Stimulated activated CD4-positive, alpha-beta T cell treated with anti-CD3 and anti-CD28 coated beads, Interleukin-4, amount 100 ng/mL, for 48 hours (primary cell): Measurements from ENCODE around the gene MYO1D.
A peak's percentile ranks its signal among the peaks of the same experiment; 100 is the strongest.

Experiments used
- DNase-seq, 2 donors: peaks; one replicate each; pipeline ENCODE4 v3.0.0-alpha.2; 2020; ENCODE audit warnings: low read depth in 2 of 2

MYO1D gene

DNA sequence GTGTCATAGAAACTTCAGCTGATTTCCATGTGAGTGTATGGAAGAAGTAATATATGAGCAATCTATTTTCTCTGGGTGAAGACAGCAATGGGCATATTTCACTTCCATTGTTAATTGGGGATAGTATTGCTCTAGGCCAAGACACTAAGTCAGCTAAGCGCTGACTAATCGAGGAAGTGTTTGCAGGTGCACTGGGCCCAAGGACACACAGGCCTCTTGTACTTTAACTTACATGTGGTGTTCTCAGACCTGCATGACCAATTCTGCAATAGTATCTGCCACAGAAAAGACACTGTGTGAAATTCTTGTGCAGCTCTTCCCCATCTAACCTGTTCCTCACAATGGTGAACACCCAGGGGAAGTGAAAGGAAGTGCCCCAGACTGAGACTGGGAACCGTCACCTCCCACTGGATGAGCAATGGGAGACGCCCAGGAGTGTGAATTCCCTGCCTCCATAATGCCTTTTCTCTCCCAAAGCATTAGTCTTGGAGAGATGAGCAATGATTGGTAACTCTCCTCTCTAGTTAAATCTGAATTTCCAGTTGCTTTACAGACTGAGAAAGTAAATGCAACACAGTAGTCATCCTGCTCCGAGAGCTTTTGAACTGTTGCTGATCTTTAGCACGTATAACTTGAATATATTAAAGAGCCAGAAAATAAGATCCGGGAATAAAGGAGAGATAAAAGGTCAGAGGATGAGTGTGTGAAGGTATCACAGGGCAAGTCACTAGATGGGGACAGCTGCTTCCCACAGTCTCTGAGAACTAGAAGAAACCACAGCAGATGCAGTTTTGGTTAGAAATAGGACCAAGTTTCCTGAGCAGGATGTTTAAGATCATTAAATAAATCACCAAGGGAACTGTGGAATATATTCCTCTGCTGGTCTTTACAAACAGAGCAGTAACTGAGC, 307.5 kb downstream of the MYO1D start:
- DNase-seq = no peak

DNA sequence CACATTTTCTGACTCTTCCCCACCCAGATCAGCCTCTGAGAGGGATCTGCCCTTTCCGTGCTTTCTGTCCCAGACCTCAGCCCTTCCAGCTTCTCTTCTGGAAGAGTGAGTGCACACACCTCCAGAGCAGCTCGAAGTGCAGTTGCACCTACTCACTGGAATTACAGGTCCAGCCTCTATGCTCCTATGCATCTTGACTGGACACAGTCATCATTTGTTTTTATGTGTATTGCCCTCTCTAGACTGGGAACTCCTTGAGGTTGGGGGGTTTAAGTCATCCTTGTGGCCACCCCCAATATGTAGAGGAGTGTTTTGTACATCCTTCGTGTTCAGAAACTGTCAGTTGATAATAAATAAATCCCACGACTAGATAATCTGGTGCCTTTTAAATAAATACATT, 308.2 kb downstream of the MYO1D start:
- no peak for DNase-seq

DNA sequence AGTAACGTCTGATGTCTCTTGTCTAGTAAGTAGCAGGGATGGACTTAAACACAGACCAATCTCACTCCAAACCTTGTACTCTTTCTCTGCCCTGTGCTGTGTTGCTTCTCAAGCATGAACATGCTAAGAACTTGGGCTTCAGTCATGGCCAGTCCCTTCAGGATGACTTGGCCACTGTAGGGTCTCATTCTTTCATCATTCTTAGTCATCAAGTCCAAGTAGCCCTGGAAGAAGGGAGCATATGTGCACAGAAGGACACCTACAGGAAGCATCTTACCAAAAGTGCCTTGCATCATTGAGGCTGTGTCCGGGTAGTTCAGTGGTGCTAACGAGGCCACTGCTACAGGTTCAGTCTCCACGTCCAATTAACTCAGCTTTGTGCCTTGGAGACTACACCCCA, 309.4 kb downstream of the MYO1D start:
- no peak for DNase-seq

DNA sequence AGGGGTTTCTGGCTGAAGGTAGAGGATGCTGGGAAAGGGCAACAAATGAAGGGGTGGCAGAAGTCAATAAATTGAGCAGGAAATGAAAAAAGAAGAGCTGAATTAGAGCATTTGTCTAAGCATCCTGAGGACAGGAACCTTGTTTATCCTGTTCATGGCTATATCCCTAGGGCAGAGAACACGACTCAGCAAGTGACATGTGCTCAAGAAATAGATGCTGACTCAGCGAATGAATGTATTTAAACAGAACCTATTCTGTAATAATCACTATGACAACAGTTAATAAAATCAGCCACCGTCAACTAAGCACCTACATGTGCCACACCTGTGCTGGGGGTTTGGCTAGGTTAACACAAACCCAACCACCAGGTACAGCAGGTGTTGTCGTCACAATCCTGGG, 309.8 kb downstream of the MYO1D start:
- no peak for DNase-seq

DNA sequence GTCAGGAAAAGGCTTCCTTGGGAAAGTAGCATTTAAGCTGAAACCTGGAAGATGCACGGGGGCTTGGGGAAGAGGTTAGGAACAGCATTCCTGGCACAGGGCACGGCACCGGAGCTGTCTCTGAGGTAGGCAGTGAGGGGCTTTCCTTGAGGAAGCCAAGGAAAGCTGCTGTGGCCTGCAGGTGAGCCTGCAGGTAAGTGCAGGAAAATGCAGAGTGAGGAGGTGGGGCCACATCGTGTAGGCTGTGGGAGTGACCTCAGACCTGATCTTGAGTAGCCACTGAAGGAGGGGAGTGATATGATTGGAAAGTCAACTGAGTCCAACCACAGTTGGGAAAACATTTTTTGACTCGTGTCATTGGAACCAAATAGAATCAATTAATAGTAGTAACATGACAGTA, 310.6 kb downstream of the MYO1D start:
- no peak for DNase-seq

DNA sequence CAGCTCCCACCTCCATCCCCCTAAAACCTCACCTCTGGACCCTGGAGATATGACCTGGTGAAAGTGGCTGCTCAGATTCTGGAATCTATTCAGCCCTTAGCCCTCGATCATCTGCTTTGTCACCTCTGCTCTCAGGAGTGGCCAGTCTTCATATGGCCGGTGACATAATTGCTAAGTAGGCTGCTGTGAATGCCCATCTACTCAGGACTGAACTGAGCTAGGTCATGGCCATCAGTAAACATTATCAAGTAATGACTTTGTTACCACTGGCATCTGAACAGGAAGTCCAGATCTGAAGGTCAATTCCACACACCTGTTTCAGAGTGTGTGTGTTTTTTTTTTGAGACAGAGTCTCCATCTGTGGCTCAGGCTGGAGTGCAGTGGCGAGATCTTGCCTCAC, 311.5 kb downstream of the MYO1D start:
- DNase-seq = no peak

DNA sequence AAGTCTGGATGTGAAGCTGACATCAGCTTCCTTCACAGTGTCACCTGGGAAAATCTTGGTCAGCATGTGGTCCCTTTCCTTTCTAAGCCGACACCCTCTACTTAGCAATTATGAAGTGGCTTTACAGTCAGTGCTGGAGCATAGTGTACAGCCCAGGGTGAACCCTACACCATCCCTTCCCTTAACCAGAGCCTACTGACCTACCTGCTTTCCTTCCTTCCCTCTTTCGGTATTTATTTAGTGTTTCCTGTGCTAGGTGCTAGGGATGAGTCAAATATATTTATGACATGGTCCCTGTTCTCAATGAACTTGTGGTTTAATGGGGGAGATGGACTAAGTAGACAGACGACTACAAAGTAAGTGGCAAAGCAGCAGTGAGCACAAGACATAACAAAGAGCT, 312.6 kb downstream of the MYO1D start:
- DNase-seq = peak; percentile 5 to 7

DNA sequence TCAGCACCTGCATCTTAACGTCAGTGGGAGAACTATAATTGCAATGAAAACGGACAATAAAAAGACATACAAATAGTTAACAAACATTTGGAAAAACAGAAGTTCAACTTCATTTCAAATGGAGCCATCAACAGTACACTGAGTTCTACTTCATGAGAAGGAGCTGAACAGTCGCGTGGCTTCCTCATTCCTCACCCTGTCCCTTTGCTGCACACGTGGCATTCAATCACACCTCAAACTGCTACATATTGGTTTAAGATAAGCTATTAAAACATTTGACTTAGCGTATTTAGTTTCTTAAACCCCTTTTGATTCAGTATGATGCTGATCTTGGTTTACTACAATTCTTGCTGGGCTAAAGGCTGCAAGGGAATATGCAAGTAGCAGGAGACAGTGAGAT, 313.3 kb downstream of the MYO1D start:
- DNase-seq = no peak

DNA sequence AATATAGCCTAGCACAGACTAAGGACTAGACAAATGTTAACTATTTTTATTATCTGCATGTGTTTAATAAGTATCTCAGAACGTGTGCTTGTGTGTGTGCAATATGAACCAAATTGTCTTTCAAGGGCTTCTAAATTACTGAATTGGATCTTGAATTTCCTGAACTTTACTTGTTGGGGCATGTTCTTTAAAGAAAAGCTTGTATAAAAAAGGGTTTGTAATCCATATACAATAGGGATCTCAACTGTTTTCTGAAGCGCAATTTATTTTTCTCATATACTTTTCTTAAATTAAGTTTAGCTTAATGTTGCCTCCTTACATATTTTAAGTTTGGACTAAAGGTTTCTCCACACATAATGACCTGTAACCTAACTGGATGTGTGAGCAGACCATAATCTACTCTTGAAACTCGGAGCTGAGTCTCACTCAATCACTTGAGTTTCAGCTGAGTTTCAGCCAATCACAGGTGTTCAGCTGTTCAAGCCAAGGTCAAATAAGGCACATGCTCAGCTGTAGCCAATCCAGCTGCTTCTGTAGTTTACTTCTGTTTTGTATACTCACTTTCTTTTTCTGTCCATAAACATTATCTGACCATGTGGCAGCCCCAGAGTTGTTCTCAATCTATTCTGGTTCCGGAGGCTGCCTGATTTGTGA, 317.8 kb downstream of the MYO1D start:
- no peak for DNase-seq

DNA sequence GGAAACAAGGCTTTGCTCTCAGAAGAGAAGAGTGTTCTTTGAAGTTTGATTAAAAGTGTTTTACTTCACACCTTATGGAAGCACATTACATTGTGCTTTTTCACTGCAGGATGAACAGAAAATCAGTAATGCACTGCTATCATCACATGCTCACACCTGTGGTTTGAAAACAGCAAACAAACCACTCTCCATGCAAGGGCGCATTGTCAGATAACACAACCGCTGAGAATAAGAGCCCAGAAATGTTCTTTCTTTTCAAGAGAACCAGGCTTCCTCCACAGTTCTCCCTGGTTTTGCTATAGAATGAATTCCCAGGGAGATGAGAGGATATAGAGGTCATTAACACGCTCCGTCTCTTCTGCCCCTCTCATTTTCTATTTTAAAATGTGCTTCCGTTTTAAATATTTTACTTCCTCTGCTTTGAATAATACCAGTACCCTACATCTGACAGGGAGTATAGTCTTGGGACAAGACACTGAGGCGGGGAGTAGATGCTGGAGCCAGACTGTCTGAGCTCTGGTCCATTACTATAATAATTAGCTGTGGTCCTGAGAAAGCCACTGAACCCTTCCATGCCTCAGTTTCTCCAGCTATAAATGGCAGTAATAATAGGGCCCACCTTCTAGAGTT, 318.5 kb downstream of the MYO1D start:
- DNase-seq = no peak

DNA sequence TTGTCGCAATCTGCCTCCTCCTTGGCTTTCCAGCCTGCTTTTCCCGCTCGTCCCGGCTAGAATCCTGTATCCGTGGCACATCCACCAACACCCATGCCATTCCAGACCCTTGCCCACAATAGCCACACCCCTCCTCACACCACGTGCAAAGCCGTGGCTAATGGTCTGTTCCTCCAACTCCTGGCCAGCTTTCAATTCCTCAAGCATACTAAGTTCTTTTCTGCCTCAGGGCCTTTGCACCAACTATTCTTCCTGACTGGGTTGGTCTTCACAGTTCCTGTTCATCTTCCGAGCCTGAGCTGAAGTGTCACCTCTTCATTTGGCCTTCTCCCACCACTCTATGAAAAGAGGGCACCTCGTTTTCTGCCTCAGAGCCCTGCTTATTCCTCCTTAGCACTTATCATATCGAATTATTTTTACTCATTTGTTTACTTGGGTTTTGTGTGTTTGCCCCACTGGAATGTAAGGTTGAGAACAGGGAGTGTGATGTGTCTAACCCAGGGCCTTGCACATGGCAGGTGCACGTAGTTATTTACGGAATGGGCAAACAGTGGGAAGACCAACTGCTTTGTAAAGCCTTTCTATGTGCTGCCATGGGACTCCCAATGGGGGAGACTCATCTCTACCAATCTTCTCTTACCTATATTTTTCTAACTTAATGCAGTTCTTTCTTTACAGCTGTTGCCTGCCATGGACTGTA, 321.2 kb downstream of the MYO1D start:
- DNase-seq = no peak

DNA sequence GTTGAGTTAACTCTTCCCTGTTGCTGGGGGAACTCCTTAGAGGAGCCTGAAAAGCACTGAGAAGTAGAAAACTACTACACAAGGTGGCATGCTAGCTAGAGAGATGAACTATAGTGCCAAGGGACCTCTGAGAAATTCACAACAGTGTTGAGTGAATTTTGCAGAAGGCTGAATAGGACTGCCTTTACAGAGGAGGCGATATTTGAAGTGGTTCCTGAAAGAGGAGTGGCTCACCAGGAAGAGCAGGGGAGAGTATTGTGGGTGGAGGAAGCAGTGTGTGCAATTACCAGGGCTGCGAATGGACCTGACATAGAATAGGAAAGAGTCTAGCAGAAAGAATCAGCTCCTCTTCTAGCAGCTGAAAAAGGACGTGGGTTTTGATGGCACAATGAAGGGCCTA, 323.8 kb downstream of the MYO1D start:
- no peak for DNase-seq

DNA sequence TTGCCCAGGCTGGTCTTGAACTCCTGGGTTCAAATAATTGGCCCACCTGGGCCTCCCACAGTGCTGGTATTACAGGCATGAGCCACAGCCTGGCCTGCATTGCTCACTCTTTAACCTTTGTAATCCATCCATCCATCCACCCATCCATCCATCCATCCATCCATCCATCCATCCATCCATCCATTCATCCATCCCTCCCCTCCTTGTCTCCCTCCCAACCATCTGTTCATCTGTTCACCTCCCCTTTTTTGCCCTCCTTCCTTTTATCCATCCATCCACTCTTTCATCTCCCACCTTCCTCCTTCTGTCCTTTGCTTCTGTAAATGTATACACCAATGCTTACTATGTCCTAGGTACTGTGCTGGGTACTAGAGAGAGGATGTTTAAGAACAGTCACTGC, 324.6 kb downstream of the MYO1D start:
- DNase-seq = no peak

DNA sequence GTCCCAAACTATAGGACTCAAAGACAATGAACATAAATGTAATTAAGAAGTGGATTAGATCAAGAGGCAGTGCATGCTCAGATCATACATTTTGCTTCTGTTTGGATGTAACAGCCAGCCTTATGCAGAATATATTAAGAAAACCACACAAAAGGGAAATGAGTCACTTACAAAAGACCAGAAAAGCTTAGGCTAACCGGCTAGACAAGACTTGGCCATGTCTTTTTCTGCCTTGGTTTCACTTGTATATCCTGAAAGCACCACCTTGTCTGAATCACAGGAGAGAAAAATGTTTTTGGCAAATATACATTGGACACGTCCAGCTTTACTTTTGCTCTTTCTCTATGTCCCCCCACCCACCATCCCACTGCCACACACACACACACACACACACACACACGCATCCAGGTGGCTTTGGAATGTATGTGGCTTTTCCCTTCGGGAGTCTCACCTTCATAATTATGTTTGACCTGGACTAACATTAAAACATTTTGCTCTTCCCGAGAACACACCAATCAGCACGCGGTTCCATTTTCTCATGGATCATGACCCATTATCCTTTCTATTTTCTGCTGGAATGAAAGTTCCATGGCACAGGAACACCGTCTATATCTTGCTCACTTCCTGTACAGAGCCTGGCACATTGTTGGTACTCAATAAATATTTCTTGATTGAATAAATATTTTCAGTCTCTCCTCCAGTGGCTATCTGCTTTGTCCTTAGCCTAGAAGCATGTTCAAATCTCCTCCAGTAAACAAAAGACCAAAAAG, 325.6 kb downstream of the MYO1D start:
- DNase-seq = no peak

DNA sequence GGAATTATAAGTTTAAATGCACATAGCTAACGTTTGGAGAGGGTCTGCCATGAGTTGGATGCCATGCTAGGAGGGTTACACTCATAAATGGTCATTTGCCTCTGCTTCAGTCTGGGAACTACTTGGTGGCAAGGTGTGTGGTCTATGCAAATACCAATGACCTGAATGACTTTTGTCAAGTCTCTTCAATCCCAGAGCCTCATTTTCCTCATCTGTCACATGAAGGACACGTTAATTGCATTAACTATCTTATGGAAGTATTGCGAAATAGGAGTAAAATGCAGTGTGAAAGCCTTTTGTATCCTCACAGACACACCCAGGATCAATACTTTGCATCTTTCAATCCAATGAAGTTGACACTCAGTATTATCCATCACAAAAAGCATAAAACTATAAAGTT, 327.4 kb downstream of the MYO1D start:
- DNase-seq = no peak

DNA sequence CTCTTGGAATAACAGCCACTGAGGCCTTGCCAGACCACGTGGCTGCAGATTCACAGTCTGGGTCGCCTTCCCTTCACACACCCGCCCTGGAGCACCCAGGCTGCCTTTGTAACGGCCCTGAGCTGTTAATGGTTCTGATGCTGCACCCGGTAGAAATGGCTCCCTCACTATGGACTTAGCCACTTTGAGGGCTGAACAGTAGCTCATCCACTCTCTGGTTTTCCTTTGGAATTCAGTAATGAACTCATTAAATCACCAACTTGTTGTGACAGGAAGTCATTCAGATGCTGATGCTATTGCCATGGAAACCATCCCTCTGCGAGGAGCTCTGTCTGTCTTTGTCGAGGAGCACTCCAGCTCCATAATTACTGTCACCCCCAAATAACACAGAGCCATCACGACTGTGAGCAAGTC, 330.9 kb downstream of the MYO1D start:
- DNase-seq = no peak

DNA sequence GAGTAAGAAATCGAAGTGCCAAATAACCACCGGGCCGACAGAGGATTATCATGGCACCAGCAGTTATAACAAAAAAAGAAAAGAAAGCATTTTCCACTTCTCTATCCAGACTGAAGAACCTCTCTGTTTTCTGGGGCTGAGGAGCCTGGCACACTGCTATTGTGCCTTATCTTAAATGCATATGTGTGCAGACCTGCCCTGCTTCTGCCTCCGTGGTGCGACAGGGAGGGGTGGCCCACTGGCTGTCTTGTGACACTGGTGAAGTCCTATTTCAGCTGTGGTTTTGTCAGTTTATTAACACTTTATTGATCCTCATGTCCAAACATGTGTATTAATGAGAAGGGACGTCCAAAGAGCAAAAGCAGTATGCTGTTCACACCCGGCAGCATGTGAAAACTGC, 334.7 kb downstream of the MYO1D start:
- no peak for DNase-seq

DNA sequence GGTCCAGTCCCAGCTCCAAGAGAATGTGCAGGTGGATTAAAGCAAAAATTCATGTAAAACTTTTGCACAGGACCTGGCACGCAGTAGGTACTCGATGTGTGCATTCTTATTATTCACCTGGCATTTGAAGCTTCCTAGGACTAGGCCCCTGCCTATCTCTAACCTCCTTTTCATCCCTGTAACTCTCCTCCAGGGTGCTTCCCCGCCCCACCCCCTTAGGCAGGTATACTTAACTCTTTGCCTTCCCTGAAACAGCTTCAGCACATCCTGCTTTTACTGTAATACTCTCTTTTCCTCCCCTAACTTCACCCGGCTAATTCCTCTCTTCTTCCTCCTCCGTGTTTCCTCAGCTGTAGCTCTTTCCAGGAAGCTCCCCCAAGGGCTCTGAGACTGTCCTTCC, 335.3 kb downstream of the MYO1D start:
- DNase-seq = no peak

DNA sequence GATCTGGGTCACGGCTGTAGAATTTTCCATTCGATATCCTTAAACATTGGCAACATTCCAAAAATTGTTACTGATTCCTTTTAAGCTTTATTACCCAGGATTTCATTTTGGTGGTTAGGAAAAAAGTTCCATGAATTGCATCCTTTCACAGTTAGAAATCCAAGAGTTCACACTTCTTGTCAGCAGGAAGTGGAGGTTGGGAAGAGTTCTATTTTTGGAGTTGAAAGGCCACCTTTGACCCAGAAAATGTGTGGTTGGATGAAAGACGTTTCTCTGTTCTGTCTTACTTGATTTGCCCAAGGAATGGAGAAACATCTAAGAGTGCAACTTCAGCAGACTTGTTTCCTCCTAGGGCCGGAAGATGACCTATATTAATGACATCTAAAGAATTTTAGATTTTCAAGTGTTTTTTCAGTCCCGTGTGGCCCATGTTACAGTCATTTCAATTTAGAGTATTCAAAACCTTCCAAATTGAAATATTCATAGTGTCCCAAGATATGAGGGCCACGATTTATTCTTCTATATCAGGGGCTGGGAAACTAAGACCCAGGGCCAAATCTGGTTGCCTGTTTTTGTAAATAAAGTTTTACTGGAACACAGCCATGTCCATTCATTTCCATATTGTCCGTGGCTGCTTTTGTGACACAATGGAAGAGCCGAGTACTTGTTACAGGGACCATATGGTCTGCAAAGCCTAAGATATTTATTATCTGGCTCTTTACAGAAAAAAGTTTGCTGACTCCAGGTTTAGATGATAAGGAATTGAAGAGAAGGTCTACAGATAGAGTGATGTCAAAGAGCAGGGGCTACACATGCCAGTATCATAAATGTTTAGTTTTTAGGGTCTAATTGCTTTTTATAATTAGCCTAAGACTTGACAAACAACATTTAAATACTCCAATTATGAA, 339.9 kb downstream of the MYO1D start:
- DNase-seq = no peak

DNA sequence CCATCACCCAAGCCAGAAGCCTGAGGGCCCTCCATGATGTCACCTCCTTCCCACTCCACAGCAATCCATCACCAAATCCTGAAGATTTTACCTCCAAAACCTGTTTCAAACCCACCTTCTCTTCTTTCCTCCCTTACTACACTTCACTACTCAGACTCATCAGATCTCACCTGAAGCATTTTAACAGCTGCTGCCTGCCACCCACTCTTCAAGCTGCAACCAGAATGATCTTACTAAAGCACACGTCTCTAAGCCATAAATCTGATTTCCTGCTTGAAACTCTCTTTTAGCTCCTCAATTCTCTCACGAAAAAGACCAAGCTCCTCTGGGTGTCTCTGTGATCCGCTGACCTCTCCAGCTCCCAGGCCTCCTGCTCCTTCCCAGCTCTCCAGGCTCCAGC, 343.6 kb downstream of the MYO1D start:
- no peak for DNase-seq

DNA sequence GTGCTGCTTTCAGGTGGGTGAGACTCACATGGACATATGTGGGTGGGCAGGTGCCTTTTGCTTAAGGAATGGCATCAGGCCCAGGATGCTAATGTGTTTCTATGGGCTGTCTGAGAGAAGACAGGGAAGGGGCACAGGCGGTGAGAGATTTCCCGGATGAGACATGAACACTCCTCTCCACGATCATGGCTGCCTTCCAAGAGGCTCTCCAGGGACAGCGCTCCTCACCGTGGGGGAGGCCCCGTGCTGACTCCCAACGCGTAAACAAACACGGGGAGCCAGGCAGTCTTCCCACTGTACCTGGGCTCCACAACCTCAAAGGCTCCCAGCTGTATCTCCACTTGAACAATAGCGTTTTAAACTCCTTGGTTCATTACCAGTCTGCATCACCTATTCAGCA, 347.3 kb downstream of the MYO1D start:
- no peak for DNase-seq
